SIG-M5 treated with dmso at 0.1 percent for 504 hours (cell line): ENCODE data around the gene KLK8.
"Not testable (repeated sequence)": the region's sequence is repeated elsewhere in the genome, so short reads cannot be mapped to it uniquely, and the experiment has no call there.

Source experiments
- DNase-seq: peaks from one replicate; lab custom pipeline; 2025; ENCODE audit not compliant: unreplicated experiment; lab: John Stamatoyannopoulos, UW

KLK8 gene

DNA sequence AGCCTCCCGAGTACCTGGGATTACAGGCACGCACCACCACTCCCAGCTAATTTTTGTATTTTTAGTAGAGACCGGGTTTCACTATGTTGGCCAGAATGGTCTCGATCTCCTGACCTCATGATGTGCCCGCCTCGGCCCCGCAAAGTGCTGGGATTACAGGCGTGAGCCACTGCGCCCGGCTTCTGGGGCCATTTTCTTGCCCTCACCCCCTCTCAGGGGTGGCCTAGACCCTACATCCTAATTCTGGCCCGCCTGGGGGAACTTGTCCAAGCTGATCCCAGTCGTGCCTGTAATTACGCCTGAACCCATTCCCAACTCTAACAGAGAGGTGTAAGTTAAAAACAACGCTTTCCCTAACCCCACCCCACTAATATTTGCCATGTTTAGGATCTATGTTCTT lies 17.0 kb downstream of the KLK8 start:
- not testable (repeated sequence) for DNase-seq

DNA sequence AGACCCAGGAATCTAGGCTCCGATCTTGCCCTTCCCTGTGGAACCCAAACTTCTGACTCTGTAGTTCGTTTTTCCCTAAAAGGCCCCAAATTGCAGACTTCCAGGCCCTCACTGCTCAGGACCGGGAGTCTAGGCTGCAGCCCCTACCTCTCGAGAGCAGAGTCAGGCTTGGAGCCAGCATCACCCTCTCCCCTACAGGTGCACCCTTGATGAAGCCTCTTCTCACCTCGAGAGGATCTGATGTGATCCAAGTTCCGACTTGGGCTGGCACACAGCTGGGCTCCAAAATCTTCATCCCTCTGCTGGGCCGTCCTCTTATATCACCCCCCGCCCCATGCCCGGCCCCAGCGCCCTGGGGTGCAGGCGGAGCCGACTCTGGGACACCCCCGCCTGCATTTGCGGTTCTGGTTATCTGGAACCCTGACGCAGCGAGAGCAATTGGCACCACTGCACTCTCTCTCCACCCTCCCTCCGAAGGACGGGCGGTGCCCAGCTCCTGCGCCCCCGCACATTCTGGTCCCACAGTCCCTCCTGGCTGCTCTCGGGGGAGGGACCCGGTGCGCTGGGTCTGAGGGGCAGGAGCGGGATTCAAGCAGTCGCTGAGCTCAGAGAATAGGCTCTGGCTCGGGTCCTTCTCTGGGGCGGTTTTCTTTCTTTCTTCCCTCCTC lies 17.6 kb downstream of the KLK8 start, which contains the start of gene KLK7:
Gene KLK7, minus strand, starts transcription at position 293 of the 668 bp plus-strand sequence. CDS start 1,518 bp downstream, outside the sequence.
- DNase-seq, result no peak

DNA sequence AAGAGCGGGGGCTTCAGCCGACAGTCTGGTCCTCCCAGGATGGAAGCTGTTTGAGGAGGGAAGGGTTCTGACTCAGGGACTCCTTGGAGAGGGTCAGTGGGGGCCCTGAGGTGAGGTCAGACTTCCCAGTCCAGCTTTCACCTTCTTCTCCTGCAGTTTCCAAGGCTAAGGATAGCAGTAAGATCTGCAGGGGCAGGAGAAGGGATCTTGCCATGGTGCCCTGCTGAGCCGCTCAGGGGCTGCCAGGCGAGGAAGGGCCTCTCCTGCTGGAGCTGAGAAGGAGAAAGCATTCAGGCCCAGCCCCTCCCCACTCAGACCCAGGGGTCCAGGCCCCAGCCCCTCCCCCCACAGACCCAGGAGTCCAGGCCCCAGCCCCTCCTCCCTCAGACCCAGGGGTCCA lies 19.2 kb downstream of the KLK8 start:
- DNase-seq, result no peak

DNA sequence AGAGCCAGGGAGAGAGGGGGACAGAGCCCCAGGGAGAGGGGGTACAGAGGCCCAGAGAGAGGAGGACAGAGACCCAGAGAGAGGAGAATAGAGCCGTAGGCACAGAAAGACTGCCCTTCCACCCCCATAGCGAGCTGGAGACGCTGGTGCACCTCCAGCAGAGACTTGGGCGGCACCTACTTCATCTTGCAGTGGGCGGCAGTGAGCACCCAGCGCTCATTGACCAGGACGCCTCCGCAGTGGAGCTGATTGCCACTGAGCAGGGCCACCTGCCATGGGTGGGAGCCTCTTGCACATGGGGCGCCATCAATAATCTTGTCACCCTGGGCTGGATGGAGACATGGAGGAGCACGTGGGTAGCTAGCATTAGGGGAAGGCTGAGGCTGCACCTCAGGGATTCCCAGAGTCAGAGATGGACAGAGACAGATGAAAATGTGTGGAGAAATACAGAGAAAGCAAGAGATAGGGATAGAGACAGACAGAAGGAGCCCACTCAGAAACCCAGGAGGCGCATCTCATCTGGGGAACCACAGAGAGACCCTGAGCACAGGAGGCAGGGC lies 19.7 kb downstream of the KLK8 start:
- no peak for DNase-seq

DNA sequence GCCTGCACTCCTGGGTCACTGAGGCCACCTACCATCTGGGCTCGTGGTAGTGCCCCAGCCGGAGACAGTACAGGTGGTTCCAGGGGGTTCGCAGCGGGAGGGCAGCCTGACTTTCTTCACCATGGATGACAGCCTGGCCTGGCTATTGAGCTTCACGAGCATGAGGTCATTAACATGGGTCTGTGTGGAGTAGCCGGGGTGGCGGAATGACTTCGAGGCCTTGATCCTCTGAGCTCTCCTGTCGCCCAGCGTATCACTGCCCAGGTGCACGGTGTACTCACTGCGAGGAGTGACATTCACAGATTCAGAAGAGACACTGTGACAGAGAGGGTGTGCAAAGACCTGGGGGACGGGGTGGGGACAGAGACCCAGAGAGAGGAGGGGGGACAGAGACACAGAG lies 21.2 kb downstream of the KLK8 start:
- no peak for DNase-seq

DNA sequence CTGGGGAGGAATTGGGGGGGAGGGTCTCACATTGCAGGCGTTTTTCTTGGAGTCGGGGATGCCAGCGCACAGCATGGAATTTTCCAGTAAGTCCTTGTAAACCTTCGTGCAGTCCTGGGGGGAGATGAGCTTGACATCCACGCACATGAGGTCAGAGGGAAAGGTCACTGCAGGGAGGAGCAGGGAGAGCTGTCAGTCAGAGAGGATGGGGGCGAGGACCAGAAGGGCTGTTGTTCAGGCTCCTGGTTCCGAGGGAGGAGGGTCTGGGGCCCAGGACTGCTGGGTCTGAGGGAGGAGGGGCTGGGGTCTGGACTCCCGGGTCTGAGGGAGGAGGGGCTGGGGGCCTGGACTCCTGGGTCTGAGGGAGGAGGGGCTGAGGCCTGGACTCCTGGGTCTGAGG lies 21.6 kb downstream of the KLK8 start:
- no peak for DNase-seq

DNA sequence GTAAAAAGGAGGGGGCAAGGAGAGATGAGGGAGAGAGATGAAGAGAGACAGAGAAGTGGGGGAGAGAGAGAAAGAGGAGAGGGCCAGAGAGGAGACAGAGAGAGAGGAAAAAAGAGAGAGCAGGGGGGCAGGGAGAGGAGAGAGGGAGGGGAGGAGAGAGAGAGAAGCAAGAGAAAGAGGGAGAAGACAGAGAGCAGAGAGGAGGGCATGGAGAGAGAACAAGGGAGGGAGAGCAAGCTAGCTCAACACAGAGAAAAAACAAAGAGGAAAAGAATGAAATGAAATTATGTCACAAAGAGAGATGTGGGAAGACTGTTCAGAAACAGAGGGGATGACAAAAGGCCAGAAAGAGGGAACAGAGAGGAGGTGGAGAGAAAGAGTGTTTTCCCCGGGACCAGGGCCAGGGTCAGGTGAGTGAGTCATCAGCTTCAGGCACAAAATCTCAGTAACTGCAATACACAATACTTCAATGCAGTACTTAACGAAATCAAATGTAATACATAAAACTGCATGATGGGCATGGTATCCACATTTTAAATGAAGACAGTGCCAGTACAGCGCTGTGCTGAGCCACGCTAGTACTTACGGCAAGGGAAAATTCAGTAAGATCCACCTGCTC lies 22.5 kb downstream of the KLK8 start:
- DNase-seq, result no peak

DNA sequence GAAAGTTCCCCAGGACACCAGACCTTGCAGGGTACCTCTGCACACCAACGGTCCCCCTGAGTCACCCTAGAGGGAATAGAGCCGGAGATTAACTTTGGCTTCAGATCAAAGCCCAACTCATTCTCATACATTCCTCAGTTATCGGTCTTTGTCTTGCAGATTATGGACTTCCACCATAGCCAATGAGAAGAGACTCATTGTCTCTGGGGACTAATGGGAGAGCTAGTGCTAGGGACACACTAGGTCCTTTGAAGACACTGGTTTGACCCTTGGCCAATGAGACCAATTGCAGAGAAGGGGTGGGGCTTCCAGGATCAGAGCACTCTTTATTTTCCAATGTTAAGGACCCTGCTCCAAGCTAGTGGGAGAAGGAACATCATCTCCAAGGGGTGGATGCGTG lies 23.8 kb downstream of the KLK8 start:
- DNase-seq, result no peak

DNA sequence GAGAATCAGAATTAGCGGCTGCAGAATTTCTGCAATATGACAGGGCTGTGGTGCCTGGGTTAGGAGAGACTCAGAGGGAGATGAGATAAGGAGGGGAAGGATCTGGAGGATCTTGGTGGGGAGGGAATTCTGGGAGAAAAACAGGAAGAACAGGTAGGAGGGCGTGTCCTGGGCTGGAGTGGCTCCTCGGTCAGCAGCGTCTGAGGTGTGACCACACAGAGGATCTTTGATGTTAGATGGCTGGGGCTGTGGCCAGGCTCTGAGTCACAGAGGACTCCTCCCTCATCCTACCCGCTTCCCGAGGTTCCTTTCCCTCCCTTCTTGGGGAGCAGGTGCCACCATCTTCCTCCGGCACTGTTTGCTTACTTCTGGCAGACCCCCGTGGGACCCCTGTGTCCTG lies 25.6 kb downstream of the KLK8 start:
- peak; percentile 17 for DNase-seq

DNA sequence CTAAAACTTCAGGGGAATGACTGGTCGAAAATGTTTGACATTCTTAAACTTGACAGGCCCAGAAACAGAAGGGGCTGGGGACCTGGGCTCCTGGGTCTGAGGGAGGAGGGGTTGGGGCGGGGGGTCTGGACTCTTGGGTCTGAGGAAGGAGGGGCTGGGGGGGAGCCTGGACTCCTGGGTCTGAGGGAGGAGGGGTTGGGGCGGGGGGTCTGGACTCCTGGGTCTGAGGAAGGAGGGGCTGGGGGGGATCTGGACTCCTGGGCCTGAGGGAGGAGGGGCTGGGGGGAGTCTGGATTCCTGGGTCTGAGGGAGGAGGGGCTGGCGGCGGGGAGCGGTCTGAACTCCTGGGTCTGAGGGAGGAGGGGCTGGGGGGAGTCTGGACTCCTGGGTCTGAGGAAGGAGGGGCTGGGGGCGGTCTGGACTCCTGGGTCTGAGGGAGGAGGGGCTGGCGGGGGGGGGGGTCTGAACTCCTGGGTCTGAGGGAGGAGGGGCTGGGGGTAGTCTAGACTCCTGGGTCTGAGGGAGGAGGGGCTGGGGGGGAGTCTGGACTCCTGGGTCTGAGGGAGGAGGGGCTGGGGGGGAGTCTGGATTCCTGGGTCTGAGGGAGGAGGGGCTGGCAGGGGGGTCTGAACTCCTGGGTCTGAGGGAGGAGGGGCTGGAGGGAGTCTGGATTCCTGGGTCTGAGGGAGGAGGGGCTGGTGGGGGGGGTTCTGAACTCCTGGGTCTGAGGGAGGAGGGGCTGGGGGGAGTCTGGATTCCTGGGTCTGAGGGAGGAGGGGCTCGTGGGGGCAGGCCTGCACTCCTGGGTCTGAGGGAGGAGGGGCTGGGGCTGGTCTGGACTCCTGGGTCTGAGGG lies 26.5 kb downstream of the KLK8 start:
- DNase-seq, result no peak

DNA sequence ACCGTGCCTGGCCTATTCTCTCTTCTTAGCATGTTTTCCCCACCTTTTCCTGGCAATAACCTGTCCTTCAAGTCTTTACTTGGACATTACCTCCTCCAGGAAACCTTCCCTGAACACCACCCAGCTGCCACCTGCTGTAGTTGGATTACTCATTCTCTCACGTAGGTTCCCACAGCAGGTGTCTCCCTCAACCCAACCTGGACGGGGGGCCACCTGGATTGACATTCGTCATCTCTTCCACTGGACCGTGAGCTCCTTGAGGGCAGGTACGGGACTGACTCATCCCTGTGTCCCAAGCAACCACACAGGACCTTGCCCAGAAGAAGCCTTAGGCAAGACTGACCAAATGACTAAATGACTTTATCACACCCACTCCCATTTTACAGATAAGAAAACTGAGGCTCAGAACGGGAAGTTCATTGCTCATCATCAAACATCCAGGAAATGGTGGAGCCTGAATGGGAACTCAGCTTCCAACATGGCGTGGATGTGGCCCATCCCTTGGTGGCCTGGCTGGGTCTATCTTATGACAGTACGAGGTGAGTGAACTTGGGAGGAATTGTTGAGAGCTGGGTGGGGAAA lies 28.5 kb downstream of the KLK8 start:
- no peak for DNase-seq

DNA sequence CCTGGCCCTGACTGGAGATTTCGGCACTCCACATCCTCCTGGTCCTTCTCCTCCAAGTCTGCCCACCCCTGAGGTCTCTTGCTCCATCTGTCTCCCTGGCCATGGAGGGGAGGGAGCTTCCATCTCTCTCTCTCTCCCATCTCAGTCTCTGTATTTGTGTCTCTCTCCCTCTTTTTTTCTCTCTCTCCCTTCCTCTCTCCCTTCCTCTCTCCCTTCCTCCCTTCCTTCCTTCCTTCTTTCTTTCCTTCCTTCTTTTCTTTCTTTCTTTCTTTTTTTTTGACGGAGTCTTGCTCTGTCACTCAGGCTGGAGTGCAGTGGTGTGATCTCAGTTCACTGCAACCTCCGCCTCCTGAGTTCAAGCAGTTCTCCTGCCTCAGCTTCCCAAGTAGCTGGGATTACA lies 31.6 kb downstream of the KLK8 start:
- not testable (repeated sequence) for DNase-seq

DNA sequence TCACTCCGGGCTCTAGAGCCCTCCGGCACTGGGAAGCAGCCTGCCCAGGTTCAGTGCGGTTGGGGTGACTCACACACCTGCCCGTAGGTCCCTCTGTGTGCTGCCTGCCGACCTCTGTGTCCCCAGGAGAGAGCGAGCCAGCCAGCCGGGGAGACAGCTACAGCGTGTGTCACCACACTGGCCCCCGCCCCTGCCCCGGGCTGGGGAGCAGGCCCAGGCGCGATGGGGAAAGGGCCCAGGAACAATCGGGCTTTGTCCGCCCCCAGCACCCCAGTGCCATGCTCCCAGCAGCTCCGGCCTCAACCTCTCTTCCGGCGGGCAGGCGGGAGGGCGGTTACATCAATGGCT lies 32.0 kb downstream of the KLK8 start, which contains the start of gene KLK6:
Gene KLK6, minus strand, starts transcription at position 179 of the 348 bp plus-strand sequence. CDS start 1,487 bp downstream, outside the sequence.
- peak; percentile 5 for DNase-seq

DNA sequence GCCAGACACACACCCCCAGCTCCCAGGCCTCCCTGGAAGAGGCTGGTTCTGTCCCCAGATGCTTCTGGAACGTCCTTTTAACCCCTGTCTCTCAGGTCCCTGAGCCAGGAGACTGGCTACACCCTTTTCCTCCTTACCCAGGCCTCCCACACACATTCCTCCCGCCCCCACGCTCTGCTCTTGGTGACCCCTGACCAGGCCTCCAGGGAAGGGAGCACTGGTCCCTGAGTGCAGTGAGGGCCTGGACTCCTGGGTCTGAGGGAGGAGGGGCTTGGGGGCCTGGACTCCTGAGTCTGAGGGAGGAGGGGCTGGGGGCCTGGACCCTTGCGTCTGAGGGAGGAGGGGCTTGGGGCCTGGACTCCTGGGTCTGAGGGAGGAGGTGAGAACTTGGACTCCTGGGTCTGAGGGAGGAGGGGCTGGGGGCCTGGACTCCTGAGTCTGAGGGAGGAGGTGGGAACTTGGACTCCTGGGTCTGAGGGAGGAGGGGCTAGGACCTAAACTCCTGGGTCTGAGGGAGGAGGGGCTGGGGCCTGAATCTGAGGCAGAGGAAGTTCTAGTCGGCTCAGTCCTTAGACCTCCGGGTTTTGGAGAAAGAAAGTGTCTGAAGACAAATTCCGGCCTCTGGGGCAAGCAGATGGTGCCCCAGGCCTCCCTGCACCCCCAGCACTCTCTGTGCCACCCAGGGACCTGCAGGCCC lies 32.5 kb downstream of the KLK8 start:
- no peak for DNase-seq

DNA sequence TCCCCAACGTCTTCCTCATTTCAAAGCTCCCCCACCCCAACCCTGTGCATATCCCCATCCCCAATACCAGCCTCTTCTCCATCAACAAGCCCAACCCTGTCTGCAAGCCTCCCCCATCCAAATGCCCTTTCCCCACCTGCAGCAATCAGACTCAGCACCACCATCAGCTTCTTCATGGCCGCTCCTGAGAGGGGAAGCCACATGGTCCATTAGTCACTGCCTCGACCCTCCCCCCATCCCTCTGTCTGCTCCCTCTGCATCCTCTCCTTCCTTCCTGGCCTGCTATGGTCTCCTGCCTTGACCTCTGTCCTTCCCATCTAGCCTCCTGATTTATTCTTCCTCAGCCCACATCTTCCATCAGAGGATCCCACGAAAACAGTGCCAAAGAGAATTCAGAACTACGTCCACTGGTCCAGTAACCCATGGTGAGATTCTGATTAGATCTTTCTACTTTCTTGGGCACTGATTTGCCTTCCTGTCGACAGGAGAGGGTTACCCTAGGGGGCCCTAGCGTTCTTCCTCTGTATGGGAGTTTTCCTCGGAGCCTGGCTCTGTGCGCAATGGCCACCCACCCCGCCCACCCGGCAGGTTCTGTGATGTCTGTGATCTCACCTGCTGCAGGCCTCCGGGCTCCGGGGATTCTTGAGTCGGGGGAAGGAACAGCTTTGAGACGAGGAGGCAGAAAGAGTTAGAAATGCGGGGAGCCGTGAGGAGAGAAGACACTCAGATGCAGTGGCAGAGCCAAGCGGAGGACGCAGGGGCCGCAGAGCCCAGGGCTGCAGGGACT lies 33.3 kb downstream of the KLK8 start:
- no peak for DNase-seq

DNA sequence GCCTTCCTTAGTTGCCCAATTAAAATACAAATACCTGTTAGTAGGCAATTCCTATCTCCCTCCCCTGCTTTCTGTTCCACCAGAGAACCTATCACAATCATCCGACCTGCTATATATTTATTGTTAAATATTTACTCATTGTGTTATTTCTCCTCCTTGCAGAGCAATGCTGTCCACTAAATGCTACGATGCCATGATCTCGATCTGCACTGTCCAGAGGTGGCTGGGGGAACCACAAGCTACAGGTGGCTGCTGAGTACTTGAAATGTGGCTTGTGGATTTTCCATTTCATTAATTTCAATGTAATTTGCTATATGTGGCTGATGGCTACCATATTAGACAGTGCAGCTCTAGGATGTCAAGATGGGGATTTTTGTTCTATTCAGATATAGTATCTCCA lies 37.1 kb downstream of the KLK8 start:
- no peak for DNase-seq

DNA sequence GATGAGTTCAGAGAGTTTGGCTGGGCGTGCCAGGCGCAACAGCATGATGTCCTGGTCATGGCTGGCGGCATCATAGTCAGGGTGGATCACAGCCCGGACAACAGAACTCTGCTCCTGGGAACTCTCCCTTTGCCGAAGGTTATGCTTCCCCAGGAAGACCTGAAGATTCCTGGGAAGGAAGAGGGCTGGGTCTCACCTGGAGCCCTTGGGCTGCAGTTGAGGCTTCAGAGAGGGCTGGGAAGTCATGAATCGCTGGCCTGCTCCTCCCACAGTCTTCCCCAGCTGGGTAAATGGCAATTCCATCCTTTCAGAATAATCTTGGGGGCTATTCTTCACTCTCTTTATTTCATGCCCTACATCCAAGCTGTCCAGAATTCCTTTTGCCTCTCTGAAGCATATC lies 38.0 kb downstream of the KLK8 start:
- DNase-seq, result no peak

DNA sequence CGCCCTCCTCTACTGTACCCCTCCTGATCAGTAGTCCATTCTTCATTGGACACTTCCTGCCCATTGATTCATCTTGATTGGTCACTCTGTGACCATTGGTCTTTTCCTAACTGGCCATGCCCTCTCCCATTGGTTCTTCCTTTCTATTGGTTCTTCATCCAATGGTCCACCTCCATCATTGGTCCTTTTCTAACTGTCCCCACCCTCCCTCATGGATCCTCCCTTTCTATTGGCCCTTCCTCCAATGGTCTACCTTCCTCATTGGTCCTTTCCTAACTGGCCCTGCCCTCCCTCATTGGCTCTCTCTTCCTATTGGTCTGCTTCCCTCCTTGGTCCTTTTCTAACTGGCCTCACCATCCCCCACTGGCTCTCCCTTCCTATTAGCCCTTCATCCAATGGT lies 39.2 kb downstream of the KLK8 start:
- DNase-seq, result no peak

DNA sequence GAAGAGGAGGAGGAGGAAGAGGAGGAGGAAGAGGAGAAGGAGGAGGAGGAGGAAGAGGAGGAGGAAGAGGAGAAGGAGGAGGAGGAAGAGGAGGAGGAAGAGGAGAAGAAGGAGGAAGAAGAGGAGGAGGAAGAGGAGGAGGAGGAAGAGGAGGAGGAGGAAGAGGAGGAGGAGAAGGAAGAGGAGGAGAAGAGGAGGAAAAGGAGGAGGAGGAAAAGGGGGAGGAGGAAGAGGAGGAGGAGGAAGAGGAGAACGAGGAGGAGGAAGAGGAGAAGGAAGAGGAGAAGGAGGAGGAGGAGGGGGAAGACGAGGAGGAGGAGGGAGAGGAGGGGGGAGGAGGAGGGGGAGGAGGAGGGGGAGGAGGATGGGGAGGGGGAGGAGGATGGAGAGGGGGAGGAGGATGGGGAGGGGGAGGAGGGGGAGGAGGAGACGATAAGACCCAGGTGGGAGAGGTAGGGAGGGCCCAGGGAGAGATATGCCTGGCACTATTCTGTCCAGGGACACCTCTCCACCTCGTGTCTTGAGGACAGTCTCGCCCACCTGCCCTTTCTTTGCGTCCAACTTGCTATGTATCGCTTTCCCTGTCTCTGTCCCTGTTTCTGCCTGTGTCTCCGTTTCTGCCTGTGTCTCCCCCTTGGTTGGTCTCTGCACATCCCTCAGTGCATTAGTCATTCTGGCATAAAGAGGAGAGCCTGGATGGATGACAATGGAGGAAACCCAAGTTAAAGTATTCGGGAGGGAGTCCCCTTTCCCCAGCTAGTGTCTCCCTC lies 41.5 kb downstream of the KLK8 start:
- no peak for DNase-seq
